A549 (cell line): ENCODE data around the gene RAD51B. TPM values are rescaled to one million over a fixed set of nuclear protein-coding genes. Genes with fewer than 3 reads are reported as not detected.

Experiments
- ATAC-seq, 2 experiments: fragments of 200-7000 bp in 1 of 2; fragments of >200 bp in 1 of 2; cut with Nextera tagmentation in 1 of 2; cut with Tn5 transposase in 1 of 2; 3 replicates each; pipeline versions ENCODE4 v1.8.0 to v1.9.1; 2018 to 2020; ENCODE audit warnings: mild to moderate bottlenecking in 1 of 2, moderate library complexity in 1 of 2
- CTCF ChIA-PET: fragments of 300-600 bp; sonication (Branson Sonifier 250); formaldehyde crosslinking; extraction: SDS; loops from one replicate; lab custom pipeline; 2021; ENCODE audit warnings: antibody characterized with exemption, inconsistent platforms; lab: Yijun Ruan, JAX
- POLR2A ChIA-PET: fragments of 350-600 bp; formaldehyde crosslinking; extraction: SDS; loops from one replicate; lab custom pipeline; 2021; ENCODE audit warnings: antibody characterized with exemption, inconsistent platforms; lab: Yijun Ruan, JAX
- DNase-seq, 2 experiments: peaks; one replicate each; pipeline versions ENCODE4 v3.0.0 to v3.0.0-alpha.2; 2011 to 2016; ENCODE audit warnings: low read depth in 1 of 2, low spot score in 1 of 2
- FAIRE-seq: peaks from 2 replicates; lab custom pipeline; 2011; peaks lifted over from hg19 to GRCh38; lab: Jason Lieb, UNC
- H3K27ac ChIP-seq, 2 experiments: fragments of >200 bp; sonication (Bioruptor Twin); formaldehyde crosslinking; 3 replicates each; pipeline ENCODE4 v1.5.1; 2016 to 2017
- H3K4me1 ChIP-seq: fragments of >200 bp; sonication (Bioruptor Twin); formaldehyde crosslinking; 3 replicates; pipeline ENCODE4 v1.6.1; 2016
- H3K4me2 ChIP-seq: fragments of >200 bp; sonication (Bioruptor Twin); formaldehyde crosslinking; 3 replicates; pipeline ENCODE4 v1.6.1; 2016
- H3K4me3 ChIP-seq: fragments of >200 bp; sonication (Bioruptor Twin); formaldehyde crosslinking; 3 replicates; pipeline ENCODE4 v1.5.1; 2016
- H3K9me3 ChIP-seq: fragments of >200 bp; sonication (Bioruptor Twin); formaldehyde crosslinking; 3 replicates; pipeline ENCODE4 v1.6.1; 2016
- ATOH8 ChIP-seq: fragments of 250-450 bp; sonication (Bioruptor Pico); IDR thresholded peaks from 2 replicates; pipeline ENCODE4 v1.5.0; 2020; ENCODE audit warnings: low read depth, mild to moderate bottlenecking, moderate library complexity
- BCL3 ChIP-seq: fragments of >200 bp; sonication (Bioruptor Twin); formaldehyde crosslinking; IDR thresholded peaks from 3 replicates; pipeline ENCODE4 v1.6.1; 2016
- CBX2 ChIP-seq: fragments of 200-600 bp; sonication (generic); IDR thresholded peaks from 2 replicates; pipeline ENCODE4 v1.6.1; 2016; ENCODE audit warnings: low read depth, mild to moderate bottlenecking, borderline replicate concordance
- CEBPB ChIP-seq, 2 experiments: fragments of >200 bp in 1 of 2; sonication (Bioruptor Twin) in 1 of 2; formaldehyde crosslinking in 1 of 2; IDR thresholded peaks; 2 replicates each; pipeline ENCODE4 v1.6.1; 2012 to 2016
- EHF ChIP-seq: fragments of 250-450 bp; sonication (Bioruptor Pico); IDR thresholded peaks from 2 replicates; pipeline ENCODE4 v1.5.0; 2020; ENCODE audit warnings: mild to moderate bottlenecking
- EHMT2 ChIP-seq: fragments of 200-600 bp; sonication (generic); IDR thresholded peaks from 2 replicates; pipeline ENCODE4 v1.6.1; 2016; ENCODE audit warnings: antibody characterized with exemption, low read depth, mild to moderate bottlenecking, moderate library complexity
- EP300 ChIP-seq, 2 experiments: fragments of >200 bp; sonication (Bioruptor Twin); formaldehyde crosslinking; IDR thresholded peaks; 2 replicates in 1 of 2; 3 replicates in 1 of 2; pipeline ENCODE4 v1.6.1; 2016 to 2017
- FOSL2 ChIP-seq, 2 experiments: fragments of 450-650 bp in 1 of 2; fragments of >200 bp in 1 of 2; sonication (Bioruptor Twin) in 1 of 2; formaldehyde crosslinking; IDR thresholded peaks; 2 replicates each; pipeline versions ENCODE4 v1.5.0 to v1.6.1; 2016 to 2020; ENCODE audit warnings: mild to moderate bottlenecking in 1 of 2, moderate library complexity in 1 of 2
- FOXS1 ChIP-seq: fragments of 250-450 bp; sonication (Bioruptor Pico); IDR thresholded peaks from 2 replicates; pipeline ENCODE4 v1.5.0; 2020; ENCODE audit warnings: mild to moderate bottlenecking, moderate library complexity
- GATA3 ChIP-seq: IDR thresholded peaks from 2 replicates; pipeline ENCODE4 v1.6.1; 2012; ENCODE audit warnings: borderline replicate concordance
- HDAC2 ChIP-seq: fragments of 200-600 bp; sonication (generic); IDR thresholded peaks from 2 replicates; pipeline ENCODE4 v1.6.1; 2016
- HES2 ChIP-seq: fragments of >200 bp; sonication (Bioruptor Twin); formaldehyde crosslinking; IDR thresholded peaks from 2 replicates; pipeline ENCODE4 v1.6.1; 2016
- HMGXB4 ChIP-seq: fragments of 250-450 bp; sonication (Bioruptor Pico); IDR thresholded peaks from 2 replicates; pipeline ENCODE4 v1.5.0; 2021; ENCODE audit warnings: mild to moderate bottlenecking, moderate library complexity, borderline replicate concordance
- HOXA7 ChIP-seq: fragments of 250-450 bp; sonication (Bioruptor Pico); IDR thresholded peaks from 2 replicates; pipeline ENCODE4 v1.5.0; 2020; ENCODE audit warnings: mild to moderate bottlenecking, moderate library complexity
- HOXB13 ChIP-seq: fragments of 250-450 bp; sonication (Bioruptor Pico); IDR thresholded peaks from 2 replicates; pipeline ENCODE4 v1.5.0; 2020; ENCODE audit warnings: low read depth, mild to moderate bottlenecking, moderate library complexity
- HOXB5 ChIP-seq: fragments of 250-450 bp; sonication (Bioruptor Pico); IDR thresholded peaks from 2 replicates; pipeline ENCODE4 v1.5.0; 2020; ENCODE audit warnings: mild to moderate bottlenecking, moderate library complexity
- JUNB ChIP-seq: fragments of >200 bp; sonication (Bioruptor Twin); formaldehyde crosslinking; IDR thresholded peaks from 2 replicates; pipeline ENCODE4 v1.6.1; 2016
- KDM1A ChIP-seq: fragments of 200-600 bp; sonication (generic); IDR thresholded peaks from 2 replicates; pipeline ENCODE4 v1.6.1; 2016; ENCODE audit warnings: low read depth, mild to moderate bottlenecking
- MAFK ChIP-seq: fragments of 450-650 bp; IDR thresholded peaks from 2 replicates; pipeline ENCODE4 v1.6.1; 2014; ENCODE audit not compliant: partially characterized antibody
- MAZ ChIP-seq: fragments of 150-350 bp; IDR thresholded peaks from 2 replicates; pipeline ENCODE4 v1.6.1; 2014; ENCODE audit warnings: antibody characterized with exemption, low read depth, low read length, borderline replicate concordance
- NPAS2 ChIP-seq: fragments of 250-450 bp; sonication (Bioruptor Pico); IDR thresholded peaks from 2 replicates; pipeline ENCODE4 v1.8.0; 2022; ENCODE audit warnings: mild to moderate bottlenecking, moderate library complexity, borderline replicate concordance
- POLR2A ChIP-seq: IDR thresholded peaks from 2 replicates; pipeline ENCODE4 v1.6.1; 2012; ENCODE audit warnings: mild to moderate bottlenecking, low read length
- POLR2AphosphoS2 ChIP-seq: conservative IDR thresholded peaks from 2 replicates; pipeline ENCODE4 v1.6.1; 2012; ENCODE audit warnings: low read length, improper control_type of control experiment, inconsistent platforms
- RARB ChIP-seq: fragments of 250-450 bp; sonication (Bioruptor Pico); IDR thresholded peaks from 2 replicates; pipeline ENCODE4 v1.8.0; 2021; ENCODE audit warnings: mild to moderate bottlenecking, moderate library complexity
- RCOR1 ChIP-seq: fragments of 150-350 bp; IDR thresholded peaks from 2 replicates; pipeline ENCODE4 v1.6.1; 2014; ENCODE audit warnings: antibody characterized with exemption, low read length, low read depth
- RFX5 ChIP-seq: fragments of 450-650 bp; IDR thresholded peaks from 2 replicates; pipeline ENCODE4 v1.7.1; 2014; ENCODE audit warnings: antibody characterized with exemption, mild to moderate bottlenecking, moderate library complexity
- RNF2 ChIP-seq: fragments of 200-600 bp; sonication (generic); IDR thresholded peaks from 2 replicates; pipeline ENCODE4 v1.6.1; 2016; ENCODE audit warnings: low read depth, mild to moderate bottlenecking, antibody characterized with exemption, moderate library complexity, borderline replicate concordance
- TFCP2L1 ChIP-seq: fragments of 250-450 bp; sonication (Bioruptor Pico); IDR thresholded peaks from 2 replicates; pipeline ENCODE4 v1.5.0; 2021; ENCODE audit warnings: mild to moderate bottlenecking
- ZC3H11A ChIP-seq: fragments of 450-650 bp; IDR thresholded peaks from 2 replicates; pipeline ENCODE4 v1.6.1; 2014; ENCODE audit warnings: antibody characterized with exemption, mild to moderate bottlenecking
- ZNF302 ChIP-seq: fragments of 250-450 bp; sonication (Bioruptor Pico); IDR thresholded peaks from 2 replicates; pipeline ENCODE4 v1.9.0; 2021; ENCODE audit warnings: inconsistent platforms, mild to moderate bottlenecking, moderate library complexity
- ZSCAN20 ChIP-seq: fragments of 250-450 bp; sonication (Bioruptor Pico); IDR thresholded peaks from 2 replicates; pipeline ENCODE4 v1.8.0; 2022; ENCODE audit warnings: mild to moderate bottlenecking, moderate library complexity
- WGBS: methylation state at CpG from one replicate; pipeline ENCODE4 v1.1.6; 2017; ENCODE audit errors: missing lambda C conversion rate; 5-methylcytosine and 5-hydroxymethylcytosine counted together
- polyA plus RNA-seq, 4 experiments: library from polyadenylated mRNA; depleted of rRNA in 3 of 4; stranded (reverse); fragments of >200 nt; fragmentation: RNase III in 1 of 4; extraction: RNeasy Plus Mini Kit Qiagen cat#74134 plus additional on column Dnase treatment in 1 of 4; gene quantifications; 2 replicates in 3 of 4; 3 replicates in 1 of 4; pipeline ENCODE4 v1.2.3, GENCODE V29; 2011 to 2017
- TF ChIP-seq, protein P1 (sequence below): IDR thresholded peaks from 2 replicates; pipeline ENCODE4 v1.6.1; 2012

The RAD51B gene
- polyA plus RNA-seq, 2 of the 4 experiments (the other 2 are of a cell fraction): 7.2 to 10.8 TPM

- FAIRE-seq: no peak
- Histone ChIP-seq H3K4me2 (no peak overlapping the region), H3K27ac (no peak overlapping the region), H3K4me1 (no peaks in the 10 kb centered on the region), H3K4me3 (no peak overlapping the region), H3K9me3 (no peaks in the 10 kb centered on the region)
- ATAC-seq: no peak
- TF ChIP-seq GATA3: no peak
- TF ChIP-seq RCOR1: no peak
- TF ChIP-seq NPAS2 (CRISPR knock-in tag): no peak
- no peak for TF ChIP-seq EP300 (IDR thresholded peaks at IDR 0.05)
- no peak for TF ChIP-seq TFCP2L1 (CRISPR knock-in tag)
- TF ChIP-seq FOXS1 (CRISPR knock-in tag): no peak
- TF ChIP-seq MAFK: no peak
- no peak for TF ChIP-seq MAZ
- TF ChIP-seq HOXA7 (CRISPR knock-in tag): no peak
- TF ChIP-seq ZSCAN20 (CRISPR knock-in tag): no peak
- no peak for TF ChIP-seq ZC3H11A
- no peak for TF ChIP-seq BCL3
- TF ChIP-seq POLR2AphosphoS2: no peak
- no peak for TF ChIP-seq POLR2A
- TF ChIP-seq EHMT2: no peak
- TF ChIP-seq HOXB13 (CRISPR knock-in tag): no peak
- TF ChIP-seq, protein P1, sequence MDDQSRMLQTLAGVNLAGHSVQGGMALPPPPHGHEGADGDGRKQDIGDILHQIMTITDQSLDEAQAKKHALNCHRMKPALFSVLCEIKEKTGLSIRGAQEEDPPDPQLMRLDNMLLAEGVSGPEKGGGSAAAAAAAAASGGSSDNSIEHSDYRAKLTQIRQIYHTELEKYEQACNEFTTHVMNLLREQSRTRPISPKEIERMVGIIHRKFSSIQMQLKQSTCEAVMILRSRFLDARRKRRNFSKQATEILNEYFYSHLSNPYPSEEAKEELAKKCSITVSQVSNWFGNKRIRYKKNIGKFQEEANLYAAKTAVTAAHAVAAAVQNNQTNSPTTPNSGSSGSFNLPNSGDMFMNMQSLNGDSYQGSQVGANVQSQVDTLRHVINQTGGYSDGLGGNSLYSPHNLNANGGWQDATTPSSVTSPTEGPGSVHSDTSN: no peak
- TF ChIP-seq HDAC2: no peak
- no peak for TF ChIP-seq HOXB5 (CRISPR knock-in tag)
- no peak for TF ChIP-seq RFX5
- ChIA-PET CTCF (no interaction called here), POLR2A (no interaction called here)
- 94% methylated on average over 7 of the region's 7 CpGs for WGBS
- no peak for DNase-seq
Observed at GRCh38 chr14:68266998-68267397, 447.4 kb downstream of the RAD51B start.

DNA sequence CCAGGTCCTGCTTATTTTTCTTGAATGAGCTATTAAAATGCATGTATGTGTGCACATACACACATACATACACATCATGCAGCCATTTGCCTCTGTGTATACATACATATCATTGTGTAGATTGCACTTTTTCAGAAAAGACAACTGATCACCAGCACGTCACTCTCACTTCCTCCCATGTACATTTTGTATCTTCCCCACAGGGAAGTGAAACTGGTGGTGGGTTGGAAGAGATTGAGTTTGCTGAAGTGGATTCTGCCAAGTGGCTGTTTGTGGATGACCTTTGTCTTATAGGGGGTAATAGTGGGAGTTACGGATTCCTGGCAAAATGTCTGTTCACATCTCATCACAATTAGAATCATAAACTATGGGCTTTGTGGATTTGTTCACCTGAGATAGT is 448.6 kb downstream of the RAD51B start:
- no peaks in the 10 kb centered on the region for H3K9me3 ChIP-seq
- 98% methylated on average over 2 of the region's 2 CpGs for WGBS
- no peaks in the 10 kb centered on the region for H3K4me1 ChIP-seq
- H3K4me3 ChIP-seq: no peak overlapping the region
- POLR2A ChIA-PET: no interaction called here
- ATAC-seq (no peak), FAIRE-seq (no peak), DNase-seq (no peak)
- peak overlapping the region in 1 of 2 experiments; percentile 44; a peak in 2 of 6 replicates for H3K27ac ChIP-seq
- H3K4me2 ChIP-seq: no peak overlapping the region
- CTCF ChIA-PET: no interaction called here
- TF ChIP-seq RARB (CRISPR knock-in tag): no peak
- no peak for TF ChIP-seq KDM1A
- TF ChIP-seq HDAC2: no peak
- TF ChIP-seq CBX2: no peak

GRCh38 chr14:68268719-68269118 is 449.1 kb downstream of the RAD51B start:
- DNase-seq: no peak
- no peak for FAIRE-seq
- no peak for ATAC-seq
- Histone ChIP-seq H3K4me2 (no peak overlapping the region), H3K4me1 (no peaks in the 10 kb centered on the region), H3K27ac (peak overlapping the region in 1 of 2 experiments; percentile 57; a peak in 3 of 6 replicates), H3K9me3 (no peaks in the 10 kb centered on the region), H3K4me3 (no peak overlapping the region)
- ChIA-PET POLR2A (no interaction called here), CTCF (no interaction called here)
- 100% methylated on average over 1 of the region's 1 CpG for WGBS
- TF ChIP-seq ZC3H11A (no peak), NPAS2 (CRISPR knock-in tag) (no peak), CEBPB (IDR thresholded peaks at IDR 0.05) (no peak), ZNF302 (CRISPR knock-in tag) (no peak), EP300 (IDR thresholded peaks at IDR 0.05) (no peak), POLR2A (no peak), HES2 (no peak), HOXB13 (CRISPR knock-in tag) (no peak), CBX2 (no peak), JUNB (no peak), EHF (CRISPR knock-in tag) (no peak), TFCP2L1 (CRISPR knock-in tag) (no peak), HMGXB4 (no peak), FOSL2 (IDR thresholded peaks at IDR 0.05) (no peak), FOSL2 (CRISPR knock-in tag; IDR thresholded peaks at IDR 0.05) (no peak), RNF2 (no peak), ATOH8 (CRISPR knock-in tag) (no peak)
